HG03135 (cell line): ENCODE data around the gene CZIB.
"Not testable (repeated sequence)": the region's sequence is repeated elsewhere in the genome, so short reads cannot be mapped to it uniquely, and the experiment has no call there.

Source experiments
- ATAC-seq: cut with Tn5 transposase; IDR thresholded peaks from one replicate; pipeline ENCODE4 v1.9.1; 2021; ENCODE audit warnings: mild to moderate bottlenecking, moderate library complexity; ENCODE audit not compliant: unreplicated experiment

Gene CZIB

DNA sequence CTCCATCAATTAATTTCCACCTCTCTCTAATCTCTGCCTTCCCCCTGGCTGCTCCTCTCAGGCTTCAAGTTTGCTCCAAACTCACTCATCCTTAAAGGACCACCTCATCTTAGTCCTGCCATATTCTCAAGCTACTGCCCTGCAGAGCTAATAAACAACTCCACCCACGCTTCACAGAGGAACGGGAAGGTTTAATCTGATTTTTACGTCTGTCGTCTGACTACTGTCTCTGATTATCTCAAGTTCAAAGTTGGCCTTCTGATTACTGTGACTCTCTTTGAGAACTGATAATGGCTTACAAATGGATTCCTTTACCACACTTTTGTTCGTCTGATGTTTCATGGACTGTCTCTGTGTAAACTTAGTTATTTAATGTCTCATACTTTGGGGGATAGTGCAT lies 31.4 kb downstream of the CZIB start:
- ATAC-seq = no peak

- no peak for ATAC-seq
Measured at GRCh38 chr1:53188099-53188498, 32.3 kb downstream of the CZIB start.

- no peak for ATAC-seq
Measured at GRCh38 chr1:53187401-53187800, 33.0 kb downstream of the CZIB start.

DNA sequence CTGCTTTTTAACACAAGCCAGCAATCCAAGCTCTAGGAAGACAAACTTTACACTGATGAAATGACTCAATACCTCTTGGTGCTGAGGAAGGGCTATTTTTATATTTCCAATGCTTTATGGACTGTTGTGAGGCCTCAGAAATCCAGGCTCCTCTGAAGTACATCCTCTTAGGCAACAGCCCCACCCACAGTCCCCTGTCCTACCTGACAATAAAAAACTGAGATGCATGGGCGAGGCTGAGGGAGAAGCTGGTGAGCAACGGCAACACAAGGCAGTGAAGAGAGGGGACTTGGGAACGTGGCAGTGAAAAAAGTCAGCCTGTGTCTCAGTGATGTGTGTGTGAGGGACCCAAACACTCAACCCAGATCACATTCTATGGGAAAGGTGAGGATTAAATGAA lies 33.9 kb downstream of the CZIB start:
- no peak for ATAC-seq

GRCh38 chr1:53185955-53186297 lies 34.5 kb downstream of the CZIB start:
- ATAC-seq = not testable (repeated sequence)

GRCh38 chr1:53183095-53183990 lies 37.1 kb downstream of the CZIB start:
- no peak for ATAC-seq

DNA sequence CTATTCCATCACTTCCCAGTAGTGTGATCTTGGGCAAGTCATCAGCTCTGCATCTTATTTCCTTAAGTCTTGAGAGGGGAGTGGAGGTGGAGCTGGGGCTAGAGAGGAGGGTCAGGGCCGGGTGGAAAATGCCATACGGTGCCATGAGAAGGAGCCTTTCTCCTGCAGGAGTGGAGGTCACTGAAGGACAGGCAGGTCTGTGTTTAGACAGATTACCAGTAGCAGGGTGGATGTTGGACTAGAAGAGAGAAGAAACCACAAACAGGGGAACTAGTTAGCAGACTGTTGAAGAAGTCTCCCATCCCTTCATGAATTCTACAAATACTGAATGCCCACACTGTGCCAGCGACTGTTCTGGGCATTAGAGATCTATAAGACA lies 37.7 kb downstream of the CZIB start:
- ATAC-seq = no peak

DNA sequence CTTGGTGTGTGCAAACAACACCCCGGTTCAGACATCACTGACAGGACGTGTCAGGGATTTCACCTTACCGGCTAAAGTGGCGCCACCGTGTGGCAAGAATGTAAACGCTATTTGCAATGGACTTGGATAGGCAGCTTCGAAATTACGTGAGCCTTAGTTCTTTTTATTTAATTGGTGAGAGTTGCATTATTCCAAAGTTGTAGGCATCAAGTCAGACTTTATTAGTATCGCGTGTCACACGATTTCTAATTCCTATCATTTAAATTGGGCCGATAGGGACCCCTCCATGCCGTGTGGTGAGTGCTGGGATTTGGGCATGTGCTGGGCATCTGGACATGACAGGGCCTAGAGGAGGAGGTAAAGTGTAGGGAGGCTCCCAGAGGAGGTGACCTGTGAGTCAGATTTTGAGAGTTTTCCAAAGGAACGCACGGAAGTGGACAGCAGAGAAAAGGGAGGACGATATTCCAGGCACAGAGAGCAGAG lies 38.3 kb downstream of the CZIB start:
- no peak for ATAC-seq

DNA sequence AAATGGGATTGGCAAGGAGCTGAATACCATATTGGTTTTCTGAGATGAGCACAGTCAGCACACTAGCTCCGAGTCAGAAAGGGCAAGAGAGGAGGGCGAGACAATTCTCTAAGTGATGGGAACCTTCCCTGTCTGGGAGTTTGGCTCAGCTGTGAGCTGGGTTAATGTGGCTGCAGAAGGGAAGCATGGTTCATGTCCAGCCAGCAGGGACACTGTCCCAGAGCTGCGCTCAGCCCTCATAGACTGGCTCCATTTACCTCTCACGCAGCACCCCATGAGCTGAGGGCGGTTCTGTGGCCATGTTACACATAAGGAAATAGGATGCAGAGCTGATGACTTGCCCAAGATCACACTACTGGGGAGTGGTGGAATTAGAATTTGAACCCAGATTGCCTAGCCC lies 39.5 kb downstream of the CZIB start:
- no peak for ATAC-seq

DNA sequence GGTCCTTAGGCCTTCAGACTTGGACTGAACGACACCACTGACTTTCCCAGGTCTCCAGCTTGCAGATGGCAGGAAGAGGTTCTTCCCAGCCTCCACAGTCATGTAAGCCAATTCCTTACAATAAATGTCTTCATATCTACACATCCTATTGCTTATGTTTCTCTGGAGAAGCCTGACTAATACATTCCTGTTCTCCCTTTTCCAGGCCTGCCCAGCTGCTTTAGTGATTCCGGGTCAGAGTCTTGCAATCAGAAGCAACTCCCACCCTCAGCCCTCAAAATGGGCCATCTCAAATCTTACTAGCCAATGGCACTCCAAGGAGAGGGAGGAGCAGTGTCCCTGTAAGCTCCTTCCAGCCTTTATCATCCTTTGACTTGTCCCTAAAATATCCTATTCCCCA lies 40.2 kb downstream of the CZIB start:
- no peak for ATAC-seq

GRCh38 chr1:53176452-53177208 lies 43.8 kb downstream of the CZIB start:
- no peak for ATAC-seq

DNA sequence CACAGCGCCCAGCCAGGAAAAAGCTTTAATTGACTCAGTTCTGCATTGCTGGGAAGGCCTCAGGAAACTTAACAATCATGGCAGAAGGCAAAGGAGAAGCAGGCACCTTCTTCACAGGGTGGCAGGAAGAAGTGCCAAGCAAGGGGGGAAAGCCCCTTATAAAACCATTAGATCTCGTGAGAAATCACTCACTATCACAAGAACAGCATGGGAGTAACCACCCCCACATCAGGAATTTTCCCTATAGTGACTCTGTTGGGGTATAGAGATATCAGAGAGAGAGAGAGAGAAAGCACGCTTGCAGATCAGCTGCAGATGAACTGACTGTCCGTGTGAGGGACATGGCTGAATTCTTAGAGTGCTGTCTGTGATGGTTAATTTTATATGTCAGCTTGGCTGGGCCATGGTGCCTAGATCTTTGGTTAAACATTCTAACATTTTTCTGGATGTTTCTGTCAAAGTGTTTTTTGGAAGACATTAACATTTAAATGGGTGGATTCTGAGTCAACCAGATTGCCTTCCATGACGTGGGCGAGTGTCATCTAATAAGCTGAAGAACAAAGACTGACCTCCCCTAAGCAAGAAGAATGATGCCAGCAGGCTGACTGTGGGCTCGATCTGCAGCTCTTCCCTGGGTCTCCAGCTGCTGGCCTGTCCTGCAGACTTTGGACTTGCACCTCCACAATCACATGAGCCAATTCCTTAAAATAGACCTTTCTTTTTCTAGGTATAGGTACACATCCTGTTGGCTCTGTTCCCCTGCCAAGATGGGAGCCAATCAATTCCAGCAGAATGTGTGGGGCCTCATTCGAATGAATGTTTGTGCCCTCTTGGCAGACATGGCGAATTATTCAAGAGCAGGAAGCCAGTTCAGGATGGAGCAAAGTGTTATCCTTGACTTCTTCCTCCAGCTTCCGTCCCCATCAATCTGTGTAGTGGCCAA lies 45.2 kb downstream of the CZIB start:
- no peak for ATAC-seq

DNA sequence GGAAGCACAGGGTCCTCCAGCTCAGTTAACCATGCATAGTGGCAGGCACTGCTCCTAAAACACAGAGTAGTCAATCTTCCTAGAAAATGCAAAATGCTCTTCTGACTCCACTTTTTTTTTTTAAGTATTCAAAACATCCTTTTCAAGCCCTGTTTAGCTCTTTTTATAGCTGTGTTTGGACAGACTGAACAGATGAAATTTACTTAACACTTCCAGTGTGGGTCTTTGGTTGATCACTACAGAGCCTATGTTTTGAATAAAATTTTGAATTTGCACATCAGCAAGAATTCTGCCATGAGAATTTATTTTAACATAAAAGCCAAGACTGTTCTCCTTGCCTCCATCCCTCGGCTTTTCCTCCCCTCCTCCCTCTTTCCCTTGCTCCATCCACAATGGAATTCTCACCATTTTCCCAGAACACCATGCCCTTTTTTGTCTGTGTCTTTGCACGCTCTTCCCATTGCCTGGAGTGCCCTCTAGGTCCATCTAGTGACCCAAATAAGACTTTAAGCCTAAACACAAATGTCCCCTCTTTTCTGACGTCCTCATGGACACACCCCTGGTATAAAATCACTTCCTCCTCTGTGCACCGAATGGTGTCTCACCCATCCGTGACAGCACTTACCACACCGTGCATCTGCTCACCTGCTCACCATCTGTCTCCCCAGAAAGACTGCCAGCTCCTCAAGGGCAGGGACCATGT lies 47.9 kb downstream of the CZIB start:
- no peak for ATAC-seq

- no peak for ATAC-seq
Measured at GRCh38 chr1:53166912-53167311, 53.5 kb downstream of the CZIB start.

- ATAC-seq = no peak
Measured at GRCh38 chr1:53166366-53166765, 54.1 kb downstream of the CZIB start.

DNA sequence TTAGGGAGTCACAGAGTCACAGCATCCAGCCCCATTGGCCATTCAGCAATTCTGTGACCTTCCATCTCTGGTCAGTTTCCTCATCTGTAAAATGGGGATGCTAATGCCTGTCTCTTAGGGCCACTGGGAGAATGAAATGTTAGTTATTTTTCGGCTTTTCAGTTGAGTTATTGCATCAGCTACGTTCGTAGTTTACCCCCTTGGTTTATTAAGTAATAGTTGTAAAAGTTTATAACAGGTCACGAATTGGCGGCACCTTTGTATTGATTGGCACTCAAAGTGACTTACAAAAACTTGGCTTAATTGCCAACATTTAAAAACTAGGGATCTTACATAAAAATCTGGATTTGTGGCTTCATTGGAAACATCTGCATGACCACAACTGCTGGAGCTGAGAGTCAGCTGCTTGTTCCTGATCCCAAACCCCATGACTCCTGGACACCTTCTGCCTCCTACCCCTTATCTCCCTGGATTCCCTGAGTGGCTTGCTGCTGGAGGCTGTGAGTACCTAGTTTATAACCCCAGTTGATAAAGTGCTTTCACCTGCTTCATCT lies 54.9 kb downstream of the CZIB start:
- no peak for ATAC-seq
